K562 (cell line): Measurements from ENCODE around the gene CERS5. TPM values are rescaled to one million over a fixed set of nuclear protein-coding genes. Genes with fewer than 3 reads are reported as not detected.

Experiments
- polyA plus RNA-seq, 8 experiments: library from polyadenylated mRNA; depleted of rRNA in 4 of 8; stranded (reverse) in 5 of 8; unstranded in 3 of 8; fragments of >200 nt; fragmentation: Nextera tagmentation in 2 of 8; fragmentation: Illumina TruSeq in 1 of 8; extraction: Ambion mirVana in 2 of 8; extraction: Trizol in 1 of 8; gene quantifications; 2 replicates each; pipeline versions ENCODE4 v1.2.1 to v1.2.3, GENCODE V29; 2011 to 2014; ENCODE audit warnings: inconsistent platforms in 1 of 8, missing spikeins in 1 of 8
- total RNA-seq, 7 experiments: library from RNA; depleted of rRNA in 6 of 7; stranded (reverse); fragments of >200 nt in 6 of 7; fragmentation: Illumina TruSeq in 2 of 7; extraction: Trizol in 2 of 7; gene quantifications; 2 replicates each; pipeline versions ENCODE4 v1.2.1 to v1.2.3, GENCODE V29; 2011 to 2021; ENCODE audit warnings: low replicate concordance in 1 of 7

Gene CERS5
- total and polyA plus RNA-seq, 9 of the 15 experiments (the other 6 are each of a cell fraction or from before 2014, with no cell fraction given), result 6.1 to 47.5 (median 17.8) TPM

Other genes with a start within 250 kb of the CERS5 start
Only the 7 nearest of the 11 such genes appear.
- gene AQP6, start 194.4 kb downstream of the CERS5 start, total RNA-seq (2014; rRNA removed), result 0.05 TPM in 1 of 2 replicates, not detected in the other
- gene AQP6, start 194.4 kb downstream of the CERS5 start, total RNA-seq (2014; rRNA removed; fragmentation: Illumina TruSeq; extraction: Trizol), result not detected in 2 replicates
- not detected in 2 replicates for gene AQP6, start 194.4 kb downstream of the CERS5 start, total RNA-seq (2015; rRNA removed; fragmentation: Illumina TruSeq; extraction: Trizol)
- not detected in 2 replicates for gene AQP6, start 194.4 kb downstream of the CERS5 start, total RNA-seq (2021)
- gene AQP6, start 194.4 kb downstream of the CERS5 start, polyA plus RNA-seq (2011; rRNA removed), result not detected in 2 replicates
- gene AQP6, start 194.4 kb downstream of the CERS5 start, polyA plus RNA-seq (2014; fragmentation: Illumina TruSeq; extraction: Trizol), result not detected in 2 replicates
- not detected for gene AQP6, start 194.4 kb downstream of the CERS5 start, polyA plus RNA-seq (2014; fragmentation: Nextera tagmentation; extraction: Ambion mirVana)
- 0.12 TPM in 1 of 2 replicates, not detected in the other for gene AQP6, start 194.4 kb downstream of the CERS5 start, polyA plus RNA-seq (2014; rRNA removed)
- gene RACGAP1, start 141.9 kb downstream of the CERS5 start, total RNA-seq (2014; rRNA removed), result 56.7 and 57.3 TPM in 2 replicates
- gene RACGAP1, start 141.9 kb downstream of the CERS5 start, total RNA-seq (2014; rRNA removed; fragmentation: Illumina TruSeq; extraction: Trizol), result 85.1 and 93.6 TPM in 2 replicates
- 66.2 and 69.9 TPM in 2 replicates for gene RACGAP1, start 141.9 kb downstream of the CERS5 start, total RNA-seq (2015; rRNA removed; fragmentation: Illumina TruSeq; extraction: Trizol)
- gene RACGAP1, start 141.9 kb downstream of the CERS5 start, total RNA-seq (2021), result 86.2 and 88.6 TPM in 2 replicates
- gene RACGAP1, start 141.9 kb downstream of the CERS5 start, polyA plus RNA-seq (2011; rRNA removed), result 78.6 and 92.9 TPM in 2 replicates
- gene RACGAP1, start 141.9 kb downstream of the CERS5 start, polyA plus RNA-seq (2014; fragmentation: Illumina TruSeq; extraction: Trizol), result 79.7 and 80.0 TPM in 2 replicates
- gene RACGAP1, start 141.9 kb downstream of the CERS5 start, polyA plus RNA-seq (2014; fragmentation: Nextera tagmentation; extraction: Ambion mirVana), result 10 to 100 TPM; 56.4 to 71.8 TPM
- 60.4 and 65.3 TPM in 2 replicates for gene RACGAP1, start 141.9 kb downstream of the CERS5 start, polyA plus RNA-seq (2014; rRNA removed)
- gene ASIC1, start 109.8 kb downstream of the CERS5 start, total RNA-seq (2014; rRNA removed), result 0.45 and 0.69 TPM in 2 replicates
- gene ASIC1, start 109.8 kb downstream of the CERS5 start, total RNA-seq (2014; rRNA removed; fragmentation: Illumina TruSeq; extraction: Trizol), result 0.15 and 0.22 TPM in 2 replicates
- gene ASIC1, start 109.8 kb downstream of the CERS5 start, total RNA-seq (2015; rRNA removed; fragmentation: Illumina TruSeq; extraction: Trizol), result 0.14 and 0.19 TPM in 2 replicates
- gene ASIC1, start 109.8 kb downstream of the CERS5 start, total RNA-seq (2021), result 1.2 TPM in 2 replicates
- gene ASIC1, start 109.8 kb downstream of the CERS5 start, polyA plus RNA-seq (2011; rRNA removed), result 1.7 and 2.1 TPM in 2 replicates
- 0.97 and 1.1 TPM in 2 replicates for gene ASIC1, start 109.8 kb downstream of the CERS5 start, polyA plus RNA-seq (2014; fragmentation: Illumina TruSeq; extraction: Trizol)
- under 1 TPM; 0.01 to 0.17 TPM for gene ASIC1, start 109.8 kb downstream of the CERS5 start, polyA plus RNA-seq (2014; fragmentation: Nextera tagmentation; extraction: Ambion mirVana)
- gene ASIC1, start 109.8 kb downstream of the CERS5 start, polyA plus RNA-seq (2014; rRNA removed), result 0.81 and 1.2 TPM in 2 replicates
- 65.3 and 98.3 TPM in 2 replicates for gene SMARCD1, start 82.0 kb downstream of the CERS5 start, total RNA-seq (2014; rRNA removed)
- 43.8 and 47.5 TPM in 2 replicates for gene SMARCD1, start 82.0 kb downstream of the CERS5 start, total RNA-seq (2014; rRNA removed; fragmentation: Illumina TruSeq; extraction: Trizol)
- gene SMARCD1, start 82.0 kb downstream of the CERS5 start, total RNA-seq (2015; rRNA removed; fragmentation: Illumina TruSeq; extraction: Trizol), result 45.8 and 47.5 TPM in 2 replicates
- 68.2 and 77.0 TPM in 2 replicates for gene SMARCD1, start 82.0 kb downstream of the CERS5 start, total RNA-seq (2021)
- 48.0 and 70.5 TPM in 2 replicates for gene SMARCD1, start 82.0 kb downstream of the CERS5 start, polyA plus RNA-seq (2011; rRNA removed)
- 85.6 and 91.7 TPM in 2 replicates for gene SMARCD1, start 82.0 kb downstream of the CERS5 start, polyA plus RNA-seq (2014; fragmentation: Illumina TruSeq; extraction: Trizol)
- gene SMARCD1, start 82.0 kb downstream of the CERS5 start, polyA plus RNA-seq (2014; fragmentation: Nextera tagmentation; extraction: Ambion mirVana), result 1 to 10 TPM in 1 of 2 experiments, under 1 TPM in 1; 0.86 to 1.5 TPM
- 49.1 and 51.3 TPM in 2 replicates for gene SMARCD1, start 82.0 kb downstream of the CERS5 start, polyA plus RNA-seq (2014; rRNA removed)
- 1.00 and 1.1 TPM in 2 replicates for gene GPD1, start 63.4 kb downstream of the CERS5 start, total RNA-seq (2014; rRNA removed)
- gene GPD1, start 63.4 kb downstream of the CERS5 start, total RNA-seq (2014; rRNA removed; fragmentation: Illumina TruSeq; extraction: Trizol), result 0.35 and 0.47 TPM in 2 replicates
- gene GPD1, start 63.4 kb downstream of the CERS5 start, total RNA-seq (2015; rRNA removed; fragmentation: Illumina TruSeq; extraction: Trizol), result 0.40 and 0.45 TPM in 2 replicates
- gene GPD1, start 63.4 kb downstream of the CERS5 start, total RNA-seq (2021), result 0.55 and 0.67 TPM in 2 replicates
- 0.47 and 0.99 TPM in 2 replicates for gene GPD1, start 63.4 kb downstream of the CERS5 start, polyA plus RNA-seq (2011; rRNA removed)
- gene GPD1, start 63.4 kb downstream of the CERS5 start, polyA plus RNA-seq (2014; fragmentation: Illumina TruSeq; extraction: Trizol), result 0.70 and 0.91 TPM in 2 replicates
- under 1 TPM; 0.13 to 0.45 TPM for gene GPD1, start 63.4 kb downstream of the CERS5 start, polyA plus RNA-seq (2014; fragmentation: Nextera tagmentation; extraction: Ambion mirVana)
- gene GPD1, start 63.4 kb downstream of the CERS5 start, polyA plus RNA-seq (2014; rRNA removed), result 0.45 and 0.70 TPM in 2 replicates
- 53.4 and 63.4 TPM in 2 replicates for gene COX14, start 55.1 kb downstream of the CERS5 start, total RNA-seq (2014; rRNA removed)
- 46.3 and 50.9 TPM in 2 replicates for gene COX14, start 55.1 kb downstream of the CERS5 start, total RNA-seq (2014; rRNA removed; fragmentation: Illumina TruSeq; extraction: Trizol)
- 40.9 and 44.8 TPM in 2 replicates for gene COX14, start 55.1 kb downstream of the CERS5 start, total RNA-seq (2015; rRNA removed; fragmentation: Illumina TruSeq; extraction: Trizol)
- 51.7 and 65.1 TPM in 2 replicates for gene COX14, start 55.1 kb downstream of the CERS5 start, total RNA-seq (2021)
- 79.2 and 82.6 TPM in 2 replicates for gene COX14, start 55.1 kb downstream of the CERS5 start, polyA plus RNA-seq (2011; rRNA removed)
- gene COX14, start 55.1 kb downstream of the CERS5 start, polyA plus RNA-seq (2014; fragmentation: Illumina TruSeq; extraction: Trizol), result 44.4 and 45.6 TPM in 2 replicates
- gene COX14, start 55.1 kb downstream of the CERS5 start, polyA plus RNA-seq (2014; fragmentation: Nextera tagmentation; extraction: Ambion mirVana), result 100 to 1,000 TPM; 259 to 269 TPM
- gene COX14, start 55.1 kb downstream of the CERS5 start, polyA plus RNA-seq (2014; rRNA removed), result 78.2 and 78.5 TPM in 2 replicates
- gene LIMA1, start 116.2 kb upstream of the CERS5 start, total RNA-seq (2014; rRNA removed), result 24.7 and 28.3 TPM in 2 replicates
- 31.5 and 41.1 TPM in 2 replicates for gene LIMA1, start 116.2 kb upstream of the CERS5 start, total RNA-seq (2014; rRNA removed; fragmentation: Illumina TruSeq; extraction: Trizol)
- gene LIMA1, start 116.2 kb upstream of the CERS5 start, total RNA-seq (2015; rRNA removed; fragmentation: Illumina TruSeq; extraction: Trizol), result 22.5 and 24.4 TPM in 2 replicates
- gene LIMA1, start 116.2 kb upstream of the CERS5 start, total RNA-seq (2021), result 22.7 and 24.2 TPM in 2 replicates
- 24.0 and 37.8 TPM in 2 replicates for gene LIMA1, start 116.2 kb upstream of the CERS5 start, polyA plus RNA-seq (2011; rRNA removed)
- 34.0 and 37.0 TPM in 2 replicates for gene LIMA1, start 116.2 kb upstream of the CERS5 start, polyA plus RNA-seq (2014; fragmentation: Illumina TruSeq; extraction: Trizol)
- 10 to 100 TPM; 20.2 to 23.7 TPM for gene LIMA1, start 116.2 kb upstream of the CERS5 start, polyA plus RNA-seq (2014; fragmentation: Nextera tagmentation; extraction: Ambion mirVana)
- gene LIMA1, start 116.2 kb upstream of the CERS5 start, polyA plus RNA-seq (2014; rRNA removed), result 24.8 and 27.3 TPM in 2 replicates